ENCODE data around the gene RNF150.

DNA sequence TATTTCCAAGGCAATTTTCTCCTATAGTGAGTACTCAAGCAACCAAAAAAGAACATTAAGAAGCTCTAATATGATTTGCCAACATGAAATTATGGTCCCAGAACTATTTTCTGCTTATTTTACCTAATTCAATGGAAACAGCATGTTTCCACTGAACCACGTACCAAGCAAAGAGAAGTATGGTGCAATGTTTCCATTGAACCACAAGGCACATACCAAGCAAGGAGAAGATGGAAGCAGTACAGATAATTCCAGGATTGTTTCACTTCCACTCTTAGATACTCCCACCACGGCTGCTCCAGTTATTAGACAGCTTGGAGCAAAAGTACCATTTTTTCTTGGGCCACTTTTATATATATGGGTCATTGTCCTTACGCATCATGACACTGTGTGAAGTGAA lies 164.9 kb downstream of the RNF150 start:
- no peak for TF ChIP-seq CTCF (IDR thresholded peaks at IDR 0.05)
- TF ChIP-seq POLR2A (IDR thresholded peaks at IDR 0.05) = no peak

Measured in body of pancreas (tissue), 4 donors.